ENCODE data around the gene BMP5.

Gene BMP5

GRCh38 chr6:55819811-55820210, 55.6 kb downstream of the BMP5 start:
- Histone ChIP-seq H3K27me3 (replicated peaks; ENCODE audit: control insufficient read depth, insufficient read depth, low read length, poor library complexity, severe bottlenecking) (no peaks in the 10 kb centered on the region), H3K4me1 (ENCODE audit: control insufficient read depth, insufficient read depth, low read length, poor library complexity, severe bottlenecking) (no peaks in the 10 kb centered on the region), H3K36me3 (ENCODE audit: control insufficient read depth, insufficient read depth, low read length) (no peaks in the 10 kb centered on the region), H3K4me3 (ENCODE audit: insufficient read depth, low read depth, low read length, poor library complexity, severe bottlenecking) (no peak overlapping the region), H3K9me3 (ENCODE audit: control insufficient read depth, low read length) (no peaks in the 10 kb centered on the region), H3K27ac (ENCODE audit: insufficient read depth, low read length, poor library complexity, severe bottlenecking) (no peak overlapping the region)
- DNase-seq = no peak

GRCh38 chr6:55818482-55818881, 56.9 kb downstream of the BMP5 start:
- DNase-seq = no peak
- Histone ChIP-seq H3K4me3 (ENCODE audit: insufficient read depth, low read depth, low read length, poor library complexity, severe bottlenecking) (no peak overlapping the region), H3K9me3 (ENCODE audit: control insufficient read depth, low read length) (no peaks in the 10 kb centered on the region), H3K27ac (ENCODE audit: insufficient read depth, low read length, poor library complexity, severe bottlenecking) (no peak overlapping the region), H3K27me3 (replicated peaks; ENCODE audit: control insufficient read depth, insufficient read depth, low read length, poor library complexity, severe bottlenecking) (no peaks in the 10 kb centered on the region), H3K36me3 (ENCODE audit: control insufficient read depth, insufficient read depth, low read length) (no peaks in the 10 kb centered on the region), H3K4me1 (ENCODE audit: control insufficient read depth, insufficient read depth, low read length, poor library complexity, severe bottlenecking) (no peaks in the 10 kb centered on the region)

- H3K36me3 ChIP-seq (ENCODE audit: control insufficient read depth, insufficient read depth, low read length) = no peaks in the 10 kb centered on the region
- H3K4me1 ChIP-seq (ENCODE audit: control insufficient read depth, insufficient read depth, low read length, poor library complexity, severe bottlenecking) = no peaks in the 10 kb centered on the region
Observed at GRCh38 chr6:55812509-55812908, 62.9 kb downstream of the BMP5 start.

GRCh38 chr6:55811074-55811473, 64.3 kb downstream of the BMP5 start:
- H3K9me3 ChIP-seq (ENCODE audit: control insufficient read depth, low read length) = no peaks in the 10 kb centered on the region
- no peak overlapping the region for H3K27ac ChIP-seq (ENCODE audit: insufficient read depth, low read length, poor library complexity, severe bottlenecking)
- H3K27me3 ChIP-seq (replicated peaks; ENCODE audit: control insufficient read depth, insufficient read depth, low read length, poor library complexity, severe bottlenecking) = no peaks in the 10 kb centered on the region
- no peak overlapping the region for H3K4me3 ChIP-seq (ENCODE audit: insufficient read depth, low read depth, low read length, poor library complexity, severe bottlenecking)
- no peak for DNase-seq
- no peaks in the 10 kb centered on the region for H3K4me1 ChIP-seq (ENCODE audit: control insufficient read depth, insufficient read depth, low read length, poor library complexity, severe bottlenecking)
- H3K36me3 ChIP-seq (ENCODE audit: control insufficient read depth, insufficient read depth, low read length) = no peaks in the 10 kb centered on the region

More at GRCh38 chr6:55812509-55812908, 62.9 kb downstream of the BMP5 start:
- no peaks in the 10 kb centered on the region for H3K27me3 ChIP-seq (replicated peaks; ENCODE audit: control insufficient read depth, insufficient read depth, low read length, poor library complexity, severe bottlenecking)
- no peaks in the 10 kb centered on the region for H3K9me3 ChIP-seq (ENCODE audit: control insufficient read depth, low read length)
- H3K27ac ChIP-seq (ENCODE audit: insufficient read depth, low read length, poor library complexity, severe bottlenecking) = no peak overlapping the region
- no peak overlapping the region for H3K4me3 ChIP-seq (ENCODE audit: insufficient read depth, low read depth, low read length, poor library complexity, severe bottlenecking)
- DNase-seq = no peak

GRCh38 chr6:55802259-55802658, 73.1 kb downstream of the BMP5 start:
- DNase-seq = no peak
- H3K27me3 ChIP-seq (replicated peaks; ENCODE audit: control insufficient read depth, insufficient read depth, low read length, poor library complexity, severe bottlenecking) = no peaks in the 10 kb centered on the region
- no peaks in the 10 kb centered on the region for H3K9me3 ChIP-seq (ENCODE audit: control insufficient read depth, low read length)
- H3K4me1 ChIP-seq (ENCODE audit: control insufficient read depth, insufficient read depth, low read length, poor library complexity, severe bottlenecking) = no peaks in the 10 kb centered on the region
- H3K36me3 ChIP-seq (ENCODE audit: control insufficient read depth, insufficient read depth, low read length) = no peaks in the 10 kb centered on the region
- H3K4me3 ChIP-seq (ENCODE audit: insufficient read depth, low read depth, low read length, poor library complexity, severe bottlenecking) = no peak overlapping the region
- no peak overlapping the region for H3K27ac ChIP-seq (ENCODE audit: insufficient read depth, low read length, poor library complexity, severe bottlenecking)

- Histone ChIP-seq H3K27me3 (replicated peaks; ENCODE audit: control insufficient read depth, insufficient read depth, low read length, poor library complexity, severe bottlenecking) (no peaks in the 10 kb centered on the region), H3K4me1 (ENCODE audit: control insufficient read depth, insufficient read depth, low read length, poor library complexity, severe bottlenecking) (no peaks in the 10 kb centered on the region), H3K9me3 (ENCODE audit: control insufficient read depth, low read length) (no peaks in the 10 kb centered on the region), H3K36me3 (ENCODE audit: control insufficient read depth, insufficient read depth, low read length) (no peaks in the 10 kb centered on the region), H3K27ac (ENCODE audit: insufficient read depth, low read length, poor library complexity, severe bottlenecking) (no peak overlapping the region), H3K4me3 (ENCODE audit: insufficient read depth, low read depth, low read length, poor library complexity, severe bottlenecking) (no peak overlapping the region)
- no peak for DNase-seq
Observed at GRCh38 chr6:55798571-55798970, 76.8 kb downstream of the BMP5 start.

GRCh38 chr6:55794136-55794812, 81.1 kb downstream of the BMP5 start:
- Histone ChIP-seq H3K27me3 (replicated peaks; ENCODE audit: control insufficient read depth, insufficient read depth, low read length, poor library complexity, severe bottlenecking) (no peaks in the 10 kb centered on the region), H3K4me3 (ENCODE audit: insufficient read depth, low read depth, low read length, poor library complexity, severe bottlenecking) (no peak overlapping the region), H3K27ac (ENCODE audit: insufficient read depth, low read length, poor library complexity, severe bottlenecking) (no peak overlapping the region), H3K4me1 (ENCODE audit: control insufficient read depth, insufficient read depth, low read length, poor library complexity, severe bottlenecking) (no peaks in the 10 kb centered on the region), H3K9me3 (ENCODE audit: control insufficient read depth, low read length) (no peaks in the 10 kb centered on the region), H3K36me3 (ENCODE audit: control insufficient read depth, insufficient read depth, low read length) (no peaks in the 10 kb centered on the region)
- DNase-seq = no peak

- DNase-seq = no peak
- Histone ChIP-seq H3K27me3 (replicated peaks; ENCODE audit: control insufficient read depth, insufficient read depth, low read length, poor library complexity, severe bottlenecking) (no peaks in the 10 kb centered on the region), H3K4me3 (ENCODE audit: insufficient read depth, low read depth, low read length, poor library complexity, severe bottlenecking) (no peak overlapping the region), H3K9me3 (ENCODE audit: control insufficient read depth, low read length) (no peaks in the 10 kb centered on the region), H3K27ac (ENCODE audit: insufficient read depth, low read length, poor library complexity, severe bottlenecking) (no peak overlapping the region), H3K36me3 (ENCODE audit: control insufficient read depth, insufficient read depth, low read length) (no peaks in the 10 kb centered on the region), H3K4me1 (ENCODE audit: control insufficient read depth, insufficient read depth, low read length, poor library complexity, severe bottlenecking) (no peaks in the 10 kb centered on the region)
Observed at GRCh38 chr6:55785273-55785672, 90.1 kb downstream of the BMP5 start.

- DNase-seq = no peak
- no peaks in the 10 kb centered on the region for H3K27me3 ChIP-seq (replicated peaks; ENCODE audit: control insufficient read depth, insufficient read depth, low read length, poor library complexity, severe bottlenecking)
- H3K36me3 ChIP-seq (ENCODE audit: control insufficient read depth, insufficient read depth, low read length) = no peaks in the 10 kb centered on the region
- H3K4me1 ChIP-seq (ENCODE audit: control insufficient read depth, insufficient read depth, low read length, poor library complexity, severe bottlenecking) = no peaks in the 10 kb centered on the region
- H3K4me3 ChIP-seq (ENCODE audit: insufficient read depth, low read depth, low read length, poor library complexity, severe bottlenecking) = no peak overlapping the region
- H3K9me3 ChIP-seq (ENCODE audit: control insufficient read depth, low read length) = no peaks in the 10 kb centered on the region
- no peak overlapping the region for H3K27ac ChIP-seq (ENCODE audit: insufficient read depth, low read length, poor library complexity, severe bottlenecking)
Observed at GRCh38 chr6:55782275-55782674, 93.1 kb downstream of the BMP5 start.

- Histone ChIP-seq H3K4me3 (ENCODE audit: insufficient read depth, low read depth, low read length, poor library complexity, severe bottlenecking) (no peak overlapping the region), H3K27me3 (replicated peaks; ENCODE audit: control insufficient read depth, insufficient read depth, low read length, poor library complexity, severe bottlenecking) (no peaks in the 10 kb centered on the region), H3K9me3 (ENCODE audit: control insufficient read depth, low read length) (no peaks in the 10 kb centered on the region), H3K27ac (ENCODE audit: insufficient read depth, low read length, poor library complexity, severe bottlenecking) (no peak overlapping the region), H3K36me3 (ENCODE audit: control insufficient read depth, insufficient read depth, low read length) (no peaks in the 10 kb centered on the region), H3K4me1 (ENCODE audit: control insufficient read depth, insufficient read depth, low read length, poor library complexity, severe bottlenecking) (no peaks in the 10 kb centered on the region)
- DNase-seq = no peak
Observed at GRCh38 chr6:55778705-55779104, 96.7 kb downstream of the BMP5 start.

Measured in effector memory CD4-positive, alpha-beta T cell (primary cell).